Stomach (tissue), 4 donors: ENCODE data around the gene RAD21L1.

Experiments
- CTCF ChIP-seq, 7 experiments: fragments of 450-650 bp in 4 of 7; fragments of 200-600 bp in 3 of 7; sonication (generic) in 3 of 7; IDR thresholded peaks; one replicate each; pipeline ENCODE4 v1.5.1; 2016 to 2019; ENCODE audit warnings: antibody characterized with exemption in 7 of 7, control low read depth in 2 of 7, mild to moderate bottlenecking in 1 of 7
- EP300 ChIP-seq: sonication (generic); formaldehyde crosslinking; IDR thresholded peaks from one replicate; pipeline ENCODE4 v1.6.1; 2017; ENCODE audit warnings: antibody characterized with exemption
- POLR2A ChIP-seq, 4 donors: fragments of 450-650 bp; IDR thresholded peaks; one replicate each; pipeline ENCODE4 v1.6.1; 2016; ENCODE audit warnings: antibody characterized with exemption in 4 of 4, control low read depth in 2 of 4, mild to moderate bottlenecking in 1 of 4, moderate library complexity in 1 of 4
- POLR2AphosphoS5 ChIP-seq, 3 donors: sonication (generic); formaldehyde crosslinking; IDR thresholded peaks; one replicate each; pipeline ENCODE4 v1.6.1; 2016; ENCODE audit warnings: antibody characterized with exemption in 3 of 3

- no peak for TF ChIP-seq POLR2A (IDR thresholded peaks at IDR 0.05)
- no peak for TF ChIP-seq CTCF (IDR thresholded peaks at IDR 0.05)
- no peak for TF ChIP-seq POLR2AphosphoS5 (IDR thresholded peaks at IDR 0.05)
- no peak for TF ChIP-seq EP300
These were observed 51.9 kb downstream of the RAD21L1 start for GRCh38 chr20:1277529-1278322.
